A549 treated with DMSO at 1 μM for 4 hours (cell line): ENCODE measurements around the gene DNALI1. TPM values are rescaled to one million over a fixed set of nuclear protein-coding genes. Genes with fewer than 3 reads are reported as not detected.

ENCODE experiments used
- total RNA-seq: library from RNA; stranded (reverse); fragments of 200-300 nt; extraction: Qiagen RNA extraction; gene quantifications from 5 replicates; pipeline ENCODE4 v1.2.3, GENCODE V29; 2022; ENCODE audit warnings: low read depth

DNALI1 gene
- total RNA-seq = 0.02 to 0.43 TPM (median 0.05 TPM) in 3 of 5 replicates, not detected in the others

GRCh38 chr1:37556712-37557196, at the start of gene DNALI1:
Gene DNALI1, plus strand, starts transcription at chr1:37556940. Its CDS starts 55 bp downstream, at chr1:37556995.

GRCh38 chr1:37514350-37515184, 42.2 kb upstream of the DNALI1 start, which contains the start of gene MEAF6:
Gene MEAF6, minus strand, starts transcription at chr1:37514766. Its CDS starts 20 bp downstream, at chr1:37514746.

GRCh38 chr1:37553927-37554808, 2.6 kb upstream of the DNALI1 start, which contains the start of gene SNIP1:
Gene SNIP1, minus strand, starts transcription at chr1:37554293. Its CDS starts 64 bp downstream, at chr1:37554229.

GRCh38 chr1:37595440-37596181, 38.9 kb downstream of the DNALI1 start, which contains the start of gene GNL2:
Gene GNL2, minus strand, starts transcription at chr1:37595937. Its CDS starts 115 bp downstream, at chr1:37595822.

Other genes starting within 250 kb of the DNALI1 start
- 16.0 to 18.4 TPM (median 17.8 TPM) in 5 replicates for gene ZC3H12A, start 82.4 kb upstream of the DNALI1 start, total RNA-seq
- gene MEAF6, start 42.2 kb upstream of the DNALI1 start, total RNA-seq = 29.4 to 37.3 TPM (median 36.9 TPM) in 5 replicates
- 8.3 to 12.7 TPM (median 11.8 TPM) in 5 replicates for gene SNIP1, start 2.6 kb upstream of the DNALI1 start, total RNA-seq
- gene GNL2, start 39.0 kb downstream of the DNALI1 start, total RNA-seq = 50.1 to 63.8 TPM (median 55.8 TPM) in 5 replicates
- 0.08 to 0.21 TPM (median 0.09 TPM) in 5 replicates for gene RSPO1, start 78.0 kb downstream of the DNALI1 start, total RNA-seq
- gene CDCA8, start 135.6 kb downstream of the DNALI1 start, total RNA-seq = 47.5 to 51.4 TPM (median 48.9 TPM) in 5 replicates
- 0.58 to 1.0 TPM (median 0.77 TPM) in 5 replicates for gene EPHA10, start 208.2 kb downstream of the DNALI1 start, total RNA-seq
- 24.1 to 27.2 TPM (median 26.6 TPM) in 5 replicates for gene MANEAL, start 236.9 kb downstream of the DNALI1 start, total RNA-seq